Lower leg skin (tissue), 4 donors: ENCODE results near the gene ZNF407. TPM values are rescaled to one million over a fixed set of nuclear protein-coding genes. Genes with fewer than 3 reads are reported as not detected.

Source experiments
- DNase-seq, 2 donors: peaks; one replicate each; pipeline ENCODE4 v3.0.0-alpha.2; 2019; ENCODE audit warnings: low spot score in 2 of 2
- H3K4me3 ChIP-seq: fragments of 200-600 bp; sonication (generic); 2 replicates; pipeline ENCODE4 v1.5.1; 2017; ENCODE audit warnings: mild to moderate bottlenecking, low read depth; ENCODE audit not compliant: poor library complexity, severe bottlenecking
- POLR2A ChIP-seq, 2 donors: fragments of 450-650 bp; IDR thresholded peaks; one replicate each; pipeline ENCODE4 v1.6.1; 2016 to 2017; ENCODE audit warnings: antibody characterized with exemption in 2 of 2, mild to moderate bottlenecking in 1 of 2, moderate library complexity in 1 of 2
- WGBS, 2 donors: methylation state at CpG; one replicate each; pipeline ENCODE4 v1.1.5; 2018; 5-methylcytosine and 5-hydroxymethylcytosine counted together
- intact Hi-C: fragments of 100-400 bp; cut with DNase I; formaldehyde crosslinking; loops from one replicate; pipeline ENCODE4 v1.15.0; 2023; ENCODE audit warnings: low total_unique reads
- total RNA-seq, 4 donors: library from RNA; depleted of rRNA; stranded (reverse); fragments of >200 nt; gene quantifications; one replicate each; pipeline ENCODE4 v1.1.0, GENCODE V29; 2016
- TF ChIP-seq, protein P1 (sequence below), 3 donors: fragments of 450-650 bp; IDR thresholded peaks; one replicate each; pipeline ENCODE4 v1.5.1; 2016; ENCODE audit warnings: antibody characterized with exemption in 3 of 3, mild to moderate bottlenecking in 3 of 3, moderate library complexity in 2 of 3

The ZNF407 gene
- total RNA-seq, 4 donors from 2014 or later: 7.0 to 13.9 (median 10.9) TPM

- WGBS, 2 donors: 49 to 72% methylated on average over 2 of the region's 2 CpGs
- TF ChIP-seq POLR2A (IDR thresholded peaks at IDR 0.05): no peak
- H3K4me3 ChIP-seq: no peak overlapping the region
- intact Hi-C loops: no loop called here
- DNase-seq: no peak
Measured at GRCh38 chr18:74788657-74789056, 191.0 kb downstream of the ZNF407 start.

- WGBS, 2 donors: 89 to 93% methylated on average over 8 of the region's 8 CpGs
- DNase-seq: no peak
- intact Hi-C loops: no loop called here
- TF ChIP-seq, protein P1, sequence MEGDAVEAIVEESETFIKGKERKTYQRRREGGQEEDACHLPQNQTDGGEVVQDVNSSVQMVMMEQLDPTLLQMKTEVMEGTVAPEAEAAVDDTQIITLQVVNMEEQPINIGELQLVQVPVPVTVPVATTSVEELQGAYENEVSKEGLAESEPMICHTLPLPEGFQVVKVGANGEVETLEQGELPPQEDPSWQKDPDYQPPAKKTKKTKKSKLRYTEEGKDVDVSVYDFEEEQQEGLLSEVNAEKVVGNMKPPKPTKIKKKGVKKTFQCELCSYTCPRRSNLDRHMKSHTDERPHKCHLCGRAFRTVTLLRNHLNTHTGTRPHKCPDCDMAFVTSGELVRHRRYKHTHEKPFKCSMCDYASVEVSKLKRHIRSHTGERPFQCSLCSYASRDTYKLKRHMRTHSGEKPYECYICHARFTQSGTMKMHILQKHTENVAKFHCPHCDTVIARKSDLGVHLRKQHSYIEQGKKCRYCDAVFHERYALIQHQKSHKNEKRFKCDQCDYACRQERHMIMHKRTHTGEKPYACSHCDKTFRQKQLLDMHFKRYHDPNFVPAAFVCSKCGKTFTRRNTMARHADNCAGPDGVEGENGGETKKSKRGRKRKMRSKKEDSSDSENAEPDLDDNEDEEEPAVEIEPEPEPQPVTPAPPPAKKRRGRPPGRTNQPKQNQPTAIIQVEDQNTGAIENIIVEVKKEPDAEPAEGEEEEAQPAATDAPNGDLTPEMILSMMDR (IDR thresholded peaks at IDR 0.05): no peak
- TF ChIP-seq POLR2A (IDR thresholded peaks at IDR 0.05): no peak
- no peak overlapping the region for H3K4me3 ChIP-seq
Measured at GRCh38 chr18:74789078-74789477, 191.4 kb downstream of the ZNF407 start.

GRCh38 chr18:74790451-74790850 is 192.8 kb downstream of the ZNF407 start:
- WGBS, 2 donors: 78 to 91% methylated on average over 1 of the region's 1 CpG
- TF ChIP-seq, protein P1 (IDR thresholded peaks at IDR 0.05): no peak
- no peak for TF ChIP-seq POLR2A (IDR thresholded peaks at IDR 0.05)
- no peak for DNase-seq
- H3K4me3 ChIP-seq: no peak overlapping the region
- intact Hi-C loops: no loop called here

- 92 to 96% methylated on average over 8 of the region's 8 CpGs for WGBS, 2 donors
- H3K4me3 ChIP-seq: no peak overlapping the region
- TF ChIP-seq POLR2A (IDR thresholded peaks at IDR 0.05): no peak
- TF ChIP-seq, protein P1 (IDR thresholded peaks at IDR 0.05): no peak
- no peak for DNase-seq
- intact Hi-C loops: no loop called here
Measured at GRCh38 chr18:74791501-74792194, 194.0 kb downstream of the ZNF407 start.

DNA sequence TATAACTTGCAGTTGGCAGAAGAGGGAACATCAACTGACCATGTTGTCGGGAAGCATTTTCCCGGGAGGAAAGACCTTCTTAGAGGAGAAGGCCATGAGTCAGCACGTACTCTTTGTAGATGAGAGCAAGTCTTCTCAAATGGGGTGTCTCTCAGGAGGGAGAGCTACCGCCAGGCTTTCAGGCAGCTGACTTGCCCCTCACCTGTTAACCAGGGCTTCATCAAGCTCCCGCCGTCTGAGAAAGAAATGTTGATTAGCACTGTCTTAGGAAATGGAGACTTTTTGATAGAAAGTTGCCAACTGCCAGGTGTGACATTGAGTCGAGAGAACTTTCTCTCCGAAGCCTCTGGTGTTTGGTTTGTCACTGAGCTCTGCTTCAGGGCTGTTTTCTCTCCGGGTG is 196.1 kb downstream of the ZNF407 start:
- TF ChIP-seq, protein P1 (IDR thresholded peaks at IDR 0.05): no peak
- TF ChIP-seq POLR2A (IDR thresholded peaks at IDR 0.05): no peak
- 80 to 84% methylated on average over 9 of the region's 9 CpGs for WGBS, 2 donors
- DNase-seq: no peak
- intact Hi-C loops: no loop called here
- H3K4me3 ChIP-seq: no peak overlapping the region

- DNase-seq: no peak
- TF ChIP-seq POLR2A (IDR thresholded peaks at IDR 0.05): no peak
- TF ChIP-seq, protein P1 (IDR thresholded peaks at IDR 0.05): no peak
- intact Hi-C loops: no loop called here
- H3K4me3 ChIP-seq: no peak overlapping the region
- WGBS, 2 donors: 87 to 91% methylated on average over 9 of the region's 9 CpGs
Measured at GRCh38 chr18:74795751-74796150, 198.1 kb downstream of the ZNF407 start.
